ENCODE results near the gene TMC4.

DNA sequence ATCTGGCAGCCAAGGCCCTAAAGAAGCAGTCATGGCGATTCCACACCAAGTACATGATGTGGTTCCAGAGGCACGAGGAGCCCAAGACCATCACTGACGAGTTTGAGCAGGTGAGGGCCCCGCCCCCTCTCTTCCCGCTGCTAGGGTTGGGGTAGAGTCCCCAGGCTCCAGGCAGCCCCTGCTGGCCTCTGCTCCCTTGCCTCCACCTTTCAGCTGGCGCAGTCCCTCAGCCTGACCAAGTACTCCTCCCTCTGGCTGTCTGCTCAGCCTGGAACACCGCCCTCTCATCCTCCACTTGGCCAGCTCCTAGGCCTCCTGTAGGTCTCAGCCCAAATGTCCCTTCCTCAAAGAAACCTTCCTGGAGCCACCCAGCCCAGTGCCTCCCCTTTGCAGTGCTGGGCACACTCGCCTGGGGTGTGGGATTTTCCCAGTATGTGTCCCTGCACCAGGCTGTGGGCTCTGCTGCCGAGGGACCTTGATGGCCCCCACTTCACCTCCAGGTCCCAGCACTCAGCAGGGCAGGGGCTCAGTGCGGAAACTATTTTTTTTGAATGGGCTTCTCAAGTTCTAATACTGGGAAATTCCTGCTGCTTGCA, 19.1 kb downstream of the TMC4 start:
- TF ChIP-seq POLR2A (IDR thresholded peaks at IDR 0.05) (no peak), EP300 (IDR thresholded peaks at IDR 0.05) (no peak)
- TF ChIP-seq, protein P1, sequence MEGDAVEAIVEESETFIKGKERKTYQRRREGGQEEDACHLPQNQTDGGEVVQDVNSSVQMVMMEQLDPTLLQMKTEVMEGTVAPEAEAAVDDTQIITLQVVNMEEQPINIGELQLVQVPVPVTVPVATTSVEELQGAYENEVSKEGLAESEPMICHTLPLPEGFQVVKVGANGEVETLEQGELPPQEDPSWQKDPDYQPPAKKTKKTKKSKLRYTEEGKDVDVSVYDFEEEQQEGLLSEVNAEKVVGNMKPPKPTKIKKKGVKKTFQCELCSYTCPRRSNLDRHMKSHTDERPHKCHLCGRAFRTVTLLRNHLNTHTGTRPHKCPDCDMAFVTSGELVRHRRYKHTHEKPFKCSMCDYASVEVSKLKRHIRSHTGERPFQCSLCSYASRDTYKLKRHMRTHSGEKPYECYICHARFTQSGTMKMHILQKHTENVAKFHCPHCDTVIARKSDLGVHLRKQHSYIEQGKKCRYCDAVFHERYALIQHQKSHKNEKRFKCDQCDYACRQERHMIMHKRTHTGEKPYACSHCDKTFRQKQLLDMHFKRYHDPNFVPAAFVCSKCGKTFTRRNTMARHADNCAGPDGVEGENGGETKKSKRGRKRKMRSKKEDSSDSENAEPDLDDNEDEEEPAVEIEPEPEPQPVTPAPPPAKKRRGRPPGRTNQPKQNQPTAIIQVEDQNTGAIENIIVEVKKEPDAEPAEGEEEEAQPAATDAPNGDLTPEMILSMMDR (IDR thresholded peaks at IDR 0.05): no peak

All from ovary (tissue), 3 donors.